NCI-H2196 (cell line): ENCODE results near the gene SDCCAG8.
A peak's percentile ranks its signal among the peaks of the same experiment; 100 is the strongest.
"Not testable (repeated sequence)": the region's sequence is repeated elsewhere in the genome, so short reads cannot be mapped to it uniquely, and the experiment has no call there.

Experiments used
- DNase-seq: peaks from one replicate; lab custom pipeline; 2025; ENCODE audit not compliant: unreplicated experiment; lab: John Stamatoyannopoulos, UW

SDCCAG8 gene

DNA sequence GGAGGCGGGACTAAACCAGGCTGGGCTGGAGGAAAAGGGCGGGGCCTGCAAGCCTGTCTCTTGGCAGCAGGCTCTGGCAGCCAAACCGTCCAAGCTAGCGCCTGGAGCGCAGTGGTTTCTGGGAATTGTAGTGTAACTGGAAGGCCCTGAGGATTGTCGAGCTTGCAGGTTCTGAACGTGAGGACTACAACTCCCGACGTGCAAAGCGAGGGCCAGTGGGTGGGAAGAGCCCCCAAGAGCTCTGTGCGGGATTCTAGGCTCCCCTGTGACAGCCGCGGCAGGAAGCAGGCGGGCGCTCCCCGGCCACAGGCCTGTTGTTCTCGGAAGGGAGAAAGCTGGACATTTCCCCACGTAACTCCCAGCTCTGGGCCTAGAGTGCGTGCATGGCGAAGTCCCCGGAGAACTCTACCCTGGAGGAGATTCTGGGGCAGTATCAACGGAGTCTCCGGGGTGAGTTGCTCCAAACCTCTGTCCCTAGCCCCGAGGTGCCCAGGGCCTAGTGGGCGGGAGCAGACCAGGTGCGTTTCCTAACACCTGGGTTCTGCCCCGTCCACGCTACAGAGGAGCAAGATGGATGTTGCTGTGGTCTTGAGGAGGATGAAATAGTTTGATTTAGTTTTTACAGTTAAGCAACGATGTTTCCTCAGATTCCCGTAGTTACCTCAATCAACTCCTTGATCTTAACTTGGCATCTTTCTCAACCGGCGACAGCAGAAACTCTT, at the start of gene SDCCAG8:
TSS of gene SDCCAG8 (plus strand) at position 251 of the 722 bp plus-strand sequence. CDS start at position 384, 133 bp downstream.
- peak; percentile 89 for DNase-seq

DNA sequence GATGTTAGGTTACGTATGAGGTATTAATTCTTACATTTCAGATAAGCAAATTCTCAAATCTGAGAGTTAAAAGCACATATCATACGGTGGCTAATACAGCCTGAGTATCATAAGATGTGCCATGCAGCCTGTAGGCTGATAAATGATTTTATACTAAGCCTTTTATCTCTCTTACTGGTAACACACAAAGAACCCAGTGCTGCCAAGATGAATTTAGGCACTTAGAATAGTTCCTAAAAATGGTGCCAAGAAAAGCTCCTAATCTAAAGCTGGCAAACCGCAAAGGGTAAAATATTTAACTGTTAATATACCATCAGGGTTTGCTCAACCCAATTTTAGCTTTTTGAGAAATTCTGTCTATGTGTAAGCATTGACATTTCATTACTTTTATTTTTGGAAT, 43.9 kb upstream of the SDCCAG8 start:
- not testable (repeated sequence) for DNase-seq

DNA sequence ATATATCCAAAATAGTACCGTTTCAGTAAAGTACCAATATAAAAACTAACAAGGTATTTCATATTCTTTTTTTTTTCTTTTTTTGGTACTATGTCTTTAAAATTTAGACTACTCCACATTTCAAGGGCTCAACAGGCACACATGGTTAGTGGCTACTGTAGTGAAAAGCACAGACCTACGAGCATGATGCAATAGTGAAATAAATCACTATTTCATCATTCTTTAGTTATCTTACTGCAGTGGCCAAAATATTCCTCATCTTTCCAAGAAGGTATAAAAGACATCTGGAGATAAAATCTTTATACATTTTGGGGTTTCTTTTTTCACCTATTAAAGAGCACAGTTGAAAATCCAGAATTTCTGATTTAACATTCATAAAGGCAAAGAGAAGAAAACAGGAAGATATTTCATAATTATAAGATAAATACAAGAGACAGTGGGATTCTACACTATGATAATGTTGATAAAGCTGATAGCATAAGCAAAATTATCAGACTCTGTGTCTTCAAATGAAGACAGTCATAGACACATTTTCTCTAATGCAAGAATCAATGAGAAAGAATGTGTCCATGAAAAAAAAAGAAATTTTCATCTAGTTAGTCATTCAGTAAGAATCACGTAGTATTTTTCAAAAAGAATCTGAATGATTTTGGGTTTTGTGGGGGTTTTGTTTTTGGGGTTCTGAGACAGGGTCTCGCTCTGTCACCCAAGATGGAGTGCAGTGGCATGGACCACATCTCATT, 42.6 kb upstream of the SDCCAG8 start:
- no peak for DNase-seq

DNA sequence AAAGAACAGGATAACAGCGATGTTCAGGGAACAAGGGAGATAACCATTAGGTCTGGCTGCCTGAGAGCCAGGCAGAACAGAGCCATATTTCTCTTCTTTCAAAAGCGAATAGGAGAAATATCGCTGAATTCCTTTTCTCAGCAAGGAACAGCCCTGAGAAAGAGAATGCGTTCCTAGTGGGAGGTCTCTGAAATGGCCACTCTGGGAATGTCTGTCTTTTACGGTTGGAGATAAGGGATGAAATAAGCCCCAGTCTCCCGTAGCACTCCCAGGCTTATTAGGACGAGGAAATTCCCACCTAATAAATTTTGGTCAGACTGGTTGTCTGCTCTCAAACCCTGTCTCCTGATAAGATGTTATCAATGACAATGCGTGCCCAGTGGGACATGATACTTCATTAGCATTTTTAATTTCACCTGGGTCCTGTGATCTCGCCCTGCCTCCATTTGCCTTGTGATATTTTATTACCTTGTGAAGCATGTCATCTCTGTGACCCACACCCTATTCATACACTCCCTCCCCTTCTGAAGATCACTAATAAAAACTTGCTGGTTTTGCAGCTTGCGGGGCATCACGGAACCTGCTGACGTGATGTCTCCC, 40.5 kb upstream of the SDCCAG8 start:
- not testable (repeated sequence) for DNase-seq

DNA sequence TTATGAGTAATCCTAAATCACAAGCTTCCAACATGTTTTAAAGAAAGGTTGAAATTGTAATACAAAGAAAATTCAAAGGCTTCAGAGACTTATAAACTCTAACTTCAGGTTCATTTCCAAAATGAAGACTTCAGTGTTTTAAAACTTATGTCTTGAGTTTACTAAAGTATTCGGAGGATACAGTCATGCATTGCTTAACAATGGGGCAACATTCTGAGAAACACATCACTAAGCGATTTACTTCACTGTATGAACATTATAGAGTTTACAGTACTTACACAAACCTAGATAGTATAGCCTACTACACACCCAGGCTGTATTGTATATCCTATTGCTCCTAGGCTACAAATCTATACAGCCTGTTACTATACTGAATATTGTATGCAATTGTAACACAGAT, 39.1 kb upstream of the SDCCAG8 start:
- DNase-seq = no peak

DNA sequence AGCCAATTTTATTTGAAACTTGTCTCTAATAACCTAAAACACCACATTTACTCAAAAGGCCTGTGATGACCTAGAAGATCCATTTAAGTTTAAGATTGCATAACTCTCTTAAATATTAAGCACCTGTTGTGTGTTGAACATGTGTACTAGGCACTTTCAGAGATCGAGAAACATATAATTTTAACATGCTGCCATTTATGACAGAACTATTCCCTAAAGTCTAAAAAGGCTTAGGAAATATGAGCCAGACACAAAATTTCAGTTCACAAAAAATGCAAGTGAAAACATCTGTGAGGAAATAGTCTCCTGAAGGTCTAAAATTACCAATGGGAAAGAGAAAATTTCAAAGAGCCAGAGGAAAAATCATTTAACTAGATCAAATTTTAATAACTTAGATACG, 38.5 kb upstream of the SDCCAG8 start:
- DNase-seq = no peak

DNA sequence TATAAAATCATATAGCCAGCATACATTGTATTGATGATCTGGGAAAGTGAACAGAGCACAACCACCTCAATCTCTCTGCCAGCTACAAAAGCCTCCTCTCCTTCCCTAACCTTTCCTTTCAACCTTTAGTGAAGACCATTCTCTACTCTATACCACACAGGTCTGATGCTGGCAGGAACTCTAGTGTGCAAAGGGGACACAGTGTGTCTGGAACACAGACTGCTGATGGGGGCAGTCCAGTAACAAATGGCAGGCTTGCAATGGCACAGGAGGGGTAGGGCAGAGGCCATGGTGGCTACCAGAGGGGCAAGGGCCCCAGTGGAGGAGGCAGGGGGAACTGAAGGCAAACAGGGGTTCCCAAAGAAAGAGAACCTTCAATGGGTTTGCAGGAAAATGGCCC, 37.8 kb upstream of the SDCCAG8 start:
- DNase-seq = no peak

DNA sequence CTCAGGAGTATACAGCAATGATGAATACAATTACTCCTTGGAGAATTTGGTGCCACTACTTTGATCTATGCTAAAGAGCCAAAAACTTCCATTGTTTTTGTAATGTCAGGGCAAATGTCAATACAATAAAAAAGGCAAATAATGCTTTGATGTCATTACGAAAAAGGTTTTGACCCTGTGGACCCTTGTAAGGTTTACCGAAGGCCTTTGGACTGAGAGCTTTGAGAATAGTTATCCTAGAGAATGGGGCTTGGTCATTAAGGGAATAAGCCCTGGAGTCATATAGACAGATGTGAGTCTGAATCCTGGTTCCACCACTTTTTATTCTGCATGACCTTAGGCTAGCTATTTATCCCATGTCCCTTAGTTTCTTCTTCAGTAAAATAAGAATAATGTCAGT, 28.2 kb upstream of the SDCCAG8 start:
- no peak for DNase-seq

DNA sequence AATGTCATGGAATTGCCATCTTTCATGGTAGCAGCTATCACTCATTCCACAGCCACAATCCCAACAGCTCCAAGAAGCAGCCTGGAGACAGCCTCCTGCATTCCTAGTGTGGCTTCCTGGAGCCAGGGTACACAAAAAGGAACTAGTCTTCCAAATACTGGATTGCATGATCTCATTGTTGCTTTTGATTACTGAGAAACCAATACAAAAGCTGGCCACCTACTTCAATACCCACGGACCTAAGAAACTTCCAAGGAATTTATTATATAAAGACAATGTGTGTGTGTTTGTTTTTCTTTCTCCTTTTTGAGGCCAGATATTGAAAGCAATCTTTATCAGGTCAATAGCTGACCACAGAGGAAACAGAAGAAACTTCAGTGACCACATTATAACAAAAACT, 26.3 kb upstream of the SDCCAG8 start:
- no peak for DNase-seq

DNA sequence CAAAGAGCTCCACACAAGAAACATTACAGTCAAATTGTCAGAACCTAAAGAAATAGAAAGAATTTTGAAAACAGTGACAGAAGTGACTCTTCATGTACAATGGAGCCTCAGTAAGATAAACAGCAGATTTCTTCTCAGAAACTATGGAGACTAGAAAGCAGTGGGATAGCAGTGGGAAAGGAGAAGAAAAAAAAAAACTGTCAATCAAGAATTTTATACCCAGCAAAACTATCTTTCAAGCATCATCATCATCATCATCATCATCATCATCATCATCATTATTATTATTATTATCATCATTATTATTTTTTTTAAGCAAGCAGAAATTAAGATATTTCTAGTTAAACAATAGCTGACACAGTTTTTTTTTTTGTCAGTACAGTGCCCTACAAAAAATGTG, 24.9 kb upstream of the SDCCAG8 start:
- DNase-seq = peak; percentile 6

DNA sequence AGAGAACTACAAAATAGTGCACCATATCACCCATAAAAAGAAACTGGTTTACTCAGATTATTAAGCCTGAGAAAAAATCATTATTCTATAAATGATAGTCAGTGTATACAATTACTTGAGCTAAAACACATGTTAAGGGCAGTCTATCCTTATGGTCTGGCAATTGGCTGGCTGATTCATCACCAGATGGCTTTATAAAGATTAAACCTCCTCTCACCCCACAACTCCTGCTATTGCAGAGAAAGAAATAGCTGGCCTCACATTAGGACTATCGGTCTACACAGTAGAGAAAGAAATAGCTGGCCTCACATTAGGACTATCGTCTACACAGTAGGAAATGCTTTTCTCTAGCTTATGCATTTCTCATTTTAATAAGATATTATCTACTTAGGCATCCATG, 21.9 kb upstream of the SDCCAG8 start:
- no peak for DNase-seq

DNA sequence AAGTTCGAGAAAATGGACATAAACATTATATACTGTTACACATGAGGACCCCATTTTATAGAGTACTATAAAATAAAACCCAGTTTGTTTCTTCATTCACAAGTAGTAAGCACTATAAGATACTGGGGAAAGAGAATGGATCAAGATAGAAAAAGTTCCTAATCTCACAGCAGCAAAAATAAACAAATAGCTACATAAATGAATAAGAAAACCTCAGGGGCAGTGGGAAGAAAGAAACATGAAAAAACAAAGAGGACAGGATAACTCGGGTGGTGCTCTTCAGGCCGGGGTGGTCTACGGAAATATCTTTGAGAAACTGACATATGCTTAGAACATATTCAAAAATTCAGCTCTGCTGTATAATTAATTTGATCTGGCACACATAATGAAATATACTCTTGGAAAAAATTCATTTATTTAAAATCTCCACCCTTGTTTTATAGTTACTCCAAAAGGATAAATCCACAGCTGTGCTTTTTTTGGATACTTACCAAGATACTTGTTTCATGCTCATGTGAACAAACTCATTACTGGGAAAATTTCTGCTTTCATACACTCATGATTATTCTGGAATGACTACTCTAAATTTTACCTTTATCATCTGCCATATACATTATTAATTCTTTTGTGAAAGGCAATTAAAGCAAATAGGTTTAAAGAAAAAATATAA, 20.7 kb upstream of the SDCCAG8 start:
- DNase-seq = no peak

DNA sequence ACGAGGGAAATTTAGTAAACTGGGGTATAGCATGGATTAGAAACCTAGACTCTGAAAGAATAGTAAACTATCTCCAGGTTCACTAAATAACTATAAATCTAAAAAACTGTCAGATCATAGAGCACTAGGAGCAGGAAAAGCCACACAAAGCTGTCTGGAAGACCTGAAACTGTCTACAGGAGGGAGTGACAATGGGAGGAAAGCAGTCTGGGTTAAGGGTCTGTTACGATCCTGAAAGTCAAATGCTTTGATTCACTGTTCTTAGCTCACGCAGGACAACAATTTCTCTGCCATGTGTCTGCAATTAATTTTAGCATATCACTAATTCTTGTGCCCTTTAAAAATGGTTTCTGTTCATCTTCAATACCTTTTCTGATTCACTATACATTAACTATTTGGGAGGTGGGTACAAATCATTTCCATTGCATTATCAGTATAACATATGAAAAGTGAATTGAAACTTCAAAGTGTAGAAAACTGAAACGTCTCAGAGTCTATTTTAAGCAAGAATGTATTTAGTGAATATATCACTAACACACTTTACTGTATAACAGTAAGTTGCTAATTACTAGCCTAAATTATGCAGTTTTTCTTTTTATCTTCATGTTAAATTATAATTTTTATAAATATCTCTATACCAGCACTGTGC, 19.1 kb upstream of the SDCCAG8 start:
- DNase-seq = no peak

DNA sequence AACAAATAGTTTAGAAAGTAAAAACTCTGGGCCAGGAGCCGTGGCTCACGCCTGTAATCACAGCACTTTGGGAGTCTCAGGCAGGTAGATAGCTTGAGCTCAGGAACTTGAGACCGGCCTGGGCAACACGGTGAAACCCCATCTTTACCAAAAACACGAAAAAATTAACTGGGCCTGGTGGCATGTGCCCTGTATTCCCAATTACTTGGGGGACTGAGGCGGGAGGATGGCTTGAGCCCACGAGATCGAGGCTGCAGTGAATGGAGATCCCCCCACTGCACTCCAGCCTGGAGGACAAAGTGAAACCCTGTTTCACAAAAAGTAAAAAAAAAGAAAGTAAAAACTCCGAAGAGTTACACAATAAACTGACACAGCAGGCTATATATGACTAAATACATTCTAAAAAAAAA, 11.4 kb upstream of the SDCCAG8 start:
- DNase-seq = no peak

DNA sequence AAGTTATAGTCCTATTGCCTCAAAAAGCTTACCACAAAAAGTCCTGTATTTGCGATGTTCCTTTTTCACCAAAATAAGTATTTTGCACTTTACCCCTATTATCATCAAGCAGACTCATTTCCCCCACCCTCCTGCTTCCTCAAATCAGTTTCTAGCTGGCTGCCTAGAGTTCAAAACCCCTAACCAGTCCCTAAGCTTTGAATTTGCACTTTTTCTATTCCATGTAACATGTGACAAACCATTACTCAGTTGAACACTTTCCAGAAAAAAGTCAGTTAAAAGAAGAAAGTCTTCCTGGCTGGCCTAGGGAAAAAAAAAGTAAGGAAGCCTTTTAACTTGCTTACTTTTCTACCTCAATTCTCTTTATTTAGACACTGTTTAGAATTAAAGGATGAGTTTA, 8.9 kb upstream of the SDCCAG8 start:
- no peak for DNase-seq

DNA sequence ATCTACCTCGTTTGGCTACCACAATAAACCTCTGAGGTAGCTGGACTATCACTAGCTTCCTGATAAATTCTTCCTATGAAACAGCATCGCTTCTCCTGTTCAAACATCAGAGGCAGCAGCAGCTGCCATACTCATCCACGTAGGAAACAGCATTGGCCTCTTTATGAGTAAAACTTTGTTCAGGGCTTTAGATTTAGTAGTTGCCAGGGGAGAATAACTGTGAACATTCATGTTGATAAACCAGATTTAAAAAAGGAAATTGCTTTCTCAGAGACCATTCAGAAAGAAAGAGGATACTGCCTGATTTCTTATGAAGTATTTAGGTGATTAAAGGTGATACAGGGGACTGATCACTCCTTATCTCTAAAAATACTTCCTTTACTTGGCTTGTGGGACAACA, 7.9 kb upstream of the SDCCAG8 start:
- no peak for DNase-seq

DNA sequence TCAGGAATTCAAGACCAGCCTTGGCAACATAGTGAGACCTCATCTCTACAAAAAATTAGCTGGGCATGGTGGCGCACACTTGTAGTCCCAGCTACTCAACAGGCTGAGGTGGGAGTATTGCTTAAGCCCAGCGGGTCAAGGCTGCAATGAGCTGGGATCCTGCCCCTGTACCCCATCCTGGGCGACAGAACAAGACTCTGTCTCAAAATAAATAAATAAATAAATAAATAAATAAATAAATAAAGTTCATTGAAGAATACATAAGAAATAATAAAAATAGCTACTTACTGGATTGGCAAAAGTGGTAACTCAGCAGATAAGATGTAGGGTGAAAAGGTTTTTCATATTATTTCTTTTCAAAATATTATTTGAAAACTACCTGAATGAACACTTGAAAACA, 6.6 kb upstream of the SDCCAG8 start:
- no peak for DNase-seq

DNA sequence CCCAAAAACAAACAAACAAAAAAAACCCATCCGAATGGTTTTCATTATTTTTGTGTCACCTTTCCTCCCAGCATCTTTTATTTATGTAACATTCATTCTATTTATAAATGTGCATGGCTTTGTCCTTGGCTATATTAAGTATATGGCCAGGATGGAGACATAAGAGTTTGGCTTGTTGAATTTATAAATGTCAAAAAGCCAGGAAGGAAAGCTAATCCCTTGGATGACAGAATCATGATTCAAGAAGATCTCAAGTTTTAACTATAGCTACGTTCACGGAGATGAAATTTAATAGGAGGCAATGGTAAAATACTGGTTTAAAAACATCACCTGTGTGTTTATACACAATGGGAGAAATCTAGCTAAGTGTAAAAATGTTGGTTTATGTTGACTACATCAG, 5.7 kb upstream of the SDCCAG8 start:
- DNase-seq = no peak

DNA sequence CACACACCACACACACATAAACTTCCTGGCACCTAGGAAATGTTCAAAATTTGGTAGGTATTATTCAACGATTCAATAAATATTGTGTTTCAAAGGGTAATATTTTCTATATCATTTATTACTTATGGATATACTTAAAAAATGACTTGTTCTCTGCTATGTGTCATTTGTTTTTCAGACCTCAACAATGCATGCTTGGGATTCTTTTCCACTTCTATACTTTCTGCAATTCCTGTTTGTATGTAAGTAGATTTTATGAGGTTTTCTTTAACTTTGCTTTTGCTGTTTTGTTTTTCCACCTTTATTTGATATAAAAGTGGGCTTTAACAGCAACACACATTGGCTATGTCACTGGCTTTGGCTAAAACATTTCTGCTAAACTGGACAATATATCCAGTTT, 4.3 kb upstream of the SDCCAG8 start:
- no peak for DNase-seq

DNA sequence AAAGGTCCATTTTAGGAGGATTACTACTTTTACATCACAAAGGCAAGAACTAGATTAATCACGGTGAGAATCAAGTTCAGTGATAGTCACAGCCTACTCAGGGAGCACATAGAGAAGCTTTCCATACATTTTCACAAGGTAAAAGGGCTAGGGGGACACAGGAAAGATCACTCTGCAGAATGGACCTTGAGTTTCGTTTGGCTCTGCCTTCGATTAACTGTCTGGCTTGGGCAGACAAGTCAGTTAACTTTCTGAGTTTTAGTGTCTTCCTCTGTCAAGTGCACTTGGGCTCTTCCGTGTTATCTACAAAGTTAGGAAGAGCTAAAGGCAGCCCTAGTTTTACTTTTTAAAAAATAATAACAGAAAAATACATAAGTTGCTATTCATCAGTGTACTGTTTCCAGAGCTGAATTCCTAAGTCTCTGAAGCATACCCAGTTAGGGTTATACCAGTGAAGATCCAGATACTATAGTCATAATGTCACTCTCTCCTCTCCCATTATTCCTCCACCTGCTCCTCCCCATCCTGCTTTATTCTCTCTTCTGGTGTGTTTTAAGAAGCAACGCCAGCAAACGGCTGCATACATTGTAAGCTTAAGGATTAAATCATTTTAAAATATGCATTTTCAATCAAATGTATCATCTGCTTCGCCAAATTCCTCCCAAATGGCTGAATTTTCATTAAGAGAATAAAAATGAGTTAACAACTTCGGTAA, 2.5 kb upstream of the SDCCAG8 start:
- no peak for DNase-seq

DNA sequence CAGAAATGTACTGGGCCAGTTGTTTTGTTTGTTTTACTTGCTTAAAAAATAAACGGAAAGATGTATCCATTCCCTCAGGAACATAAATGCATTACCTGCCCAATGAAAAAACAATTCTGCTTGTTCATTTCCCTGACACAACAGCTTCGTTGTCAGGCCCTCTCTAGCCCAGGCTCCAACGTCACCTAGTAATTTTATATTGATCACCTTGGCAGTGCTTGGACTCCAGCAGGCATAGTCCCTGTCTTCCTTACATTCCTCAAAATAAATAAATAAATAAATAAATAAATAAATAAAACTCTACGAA, 2.0 kb upstream of the SDCCAG8 start:
- DNase-seq = no peak
